ENCODE results near the gene ALK. TPM values are rescaled to one million over a fixed set of nuclear protein-coding genes. Genes with fewer than 3 reads are reported as not detected.

Gene ALK
- total and polyA plus RNA-seq, 10 of the 15 experiments (the other 5 are each of a cell fraction or from before 2014, with no cell fraction given), result 0.11 TPM; not detected in 9

DNA sequence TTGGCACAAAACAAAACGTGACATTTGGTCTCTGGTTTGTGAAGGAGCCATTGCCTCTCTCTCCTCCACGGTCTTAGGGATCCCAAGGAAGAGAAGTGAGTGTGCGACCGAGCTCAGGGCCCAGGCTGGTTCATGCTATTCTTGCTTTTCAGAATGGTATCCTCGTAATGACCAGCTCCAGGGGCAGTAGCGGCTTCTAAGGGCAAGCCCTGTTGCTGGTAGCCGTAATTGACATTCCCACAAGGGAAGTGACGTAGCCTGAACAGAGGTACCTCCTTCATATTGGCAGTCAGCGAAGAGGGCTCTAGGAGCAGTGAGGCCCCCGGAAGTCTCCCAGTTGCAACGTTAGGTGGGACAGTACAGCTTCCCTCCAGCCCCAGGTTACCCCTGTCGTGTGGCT lies 728.3 kb downstream of the ALK start:
- CTCF ChIA-PET, result no interaction called here
- WGBS (ENCODE audit: insufficient coverage, insufficient replicate concordance, low lambda C conversion rate, missing lambda C conversion rate), result 89% methylated on average over 12 of the region's 12 CpGs
- FAIRE-seq (no peak), DNase-seq (ENCODE audit: low read depth, low spot score) (no peak), ATAC-seq (no peak)
- no peak for TF ChIP-seq SREBF2 (IDR thresholded peaks at IDR 0.05; ENCODE audit: low read length)
- no peak for TF ChIP-seq CBFB (IDR thresholded peaks at IDR 0.05; ENCODE audit: low read depth)
- no peak for TF ChIP-seq PML (IDR thresholded peaks at IDR 0.05; ENCODE audit: low read length)
- TF ChIP-seq TAF1 (IDR thresholded peaks at IDR 0.05; ENCODE audit: borderline replicate concordance, low read depth, low read length), result no peak
- TF ChIP-seq, protein P1, sequence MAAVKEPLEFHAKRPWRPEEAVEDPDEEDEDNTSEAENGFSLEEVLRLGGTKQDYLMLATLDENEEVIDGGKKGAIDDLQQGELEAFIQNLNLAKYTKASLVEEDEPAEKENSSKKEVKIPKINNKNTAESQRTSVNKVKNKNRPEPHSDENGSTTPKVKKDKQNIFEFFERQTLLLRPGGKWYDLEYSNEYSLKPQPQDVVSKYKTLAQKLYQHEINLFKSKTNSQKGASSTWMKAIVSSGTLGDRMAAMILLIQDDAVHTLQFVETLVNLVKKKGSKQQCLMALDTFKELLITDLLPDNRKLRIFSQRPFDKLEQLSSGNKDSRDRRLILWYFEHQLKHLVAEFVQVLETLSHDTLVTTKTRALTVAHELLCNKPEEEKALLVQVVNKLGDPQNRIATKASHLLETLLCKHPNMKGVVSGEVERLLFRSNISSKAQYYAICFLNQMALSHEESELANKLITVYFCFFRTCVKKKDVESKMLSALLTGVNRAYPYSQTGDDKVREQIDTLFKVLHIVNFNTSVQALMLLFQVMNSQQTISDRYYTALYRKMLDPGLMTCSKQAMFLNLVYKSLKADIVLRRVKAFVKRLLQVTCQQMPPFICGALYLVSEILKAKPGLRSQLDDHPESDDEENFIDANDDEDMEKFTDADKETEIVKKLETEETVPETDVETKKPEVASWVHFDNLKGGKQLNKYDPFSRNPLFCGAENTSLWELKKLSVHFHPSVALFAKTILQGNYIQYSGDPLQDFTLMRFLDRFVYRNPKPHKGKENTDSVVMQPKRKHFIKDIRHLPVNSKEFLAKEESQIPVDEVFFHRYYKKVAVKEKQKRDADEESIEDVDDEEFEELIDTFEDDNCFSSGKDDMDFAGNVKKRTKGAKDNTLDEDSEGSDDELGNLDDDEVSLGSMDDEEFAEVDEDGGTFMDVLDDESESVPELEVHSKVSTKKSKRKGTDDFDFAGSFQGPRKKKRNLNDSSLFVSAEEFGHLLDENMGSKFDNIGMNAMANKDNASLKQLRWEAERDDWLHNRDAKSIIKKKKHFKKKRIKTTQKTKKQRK (IDR thresholded peaks at IDR 0.05; ENCODE audit: low read depth, low read length), result no peak
- TF ChIP-seq RELA (IDR thresholded peaks at IDR 0.05; ENCODE audit: borderline replicate concordance, partially characterized antibody), result no peak
- TF ChIP-seq KAT2A (conservative IDR thresholded peaks at IDR 0.05; ENCODE audit: control insufficient read depth, low read depth, low read length), result no peak
- TF ChIP-seq, protein P2, sequence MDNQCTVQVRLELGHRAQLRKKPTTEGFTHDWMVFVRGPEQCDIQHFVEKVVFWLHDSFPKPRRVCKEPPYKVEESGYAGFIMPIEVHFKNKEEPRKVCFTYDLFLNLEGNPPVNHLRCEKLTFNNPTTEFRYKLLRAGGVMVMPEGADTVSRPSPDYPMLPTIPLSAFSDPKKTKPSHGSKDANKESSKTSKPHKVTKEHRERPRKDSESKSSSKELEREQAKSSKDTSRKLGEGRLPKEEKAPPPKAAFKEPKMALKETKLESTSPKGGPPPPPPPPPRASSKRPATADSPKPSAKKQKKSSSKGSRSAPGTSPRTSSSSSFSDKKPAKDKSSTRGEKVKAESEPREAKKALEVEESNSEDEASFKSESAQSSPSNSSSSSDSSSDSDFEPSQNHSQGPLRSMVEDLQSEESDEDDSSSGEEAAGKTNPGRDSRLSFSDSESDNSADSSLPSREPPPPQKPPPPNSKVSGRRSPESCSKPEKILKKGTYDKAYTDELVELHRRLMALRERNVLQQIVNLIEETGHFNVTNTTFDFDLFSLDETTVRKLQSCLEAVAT (IDR thresholded peaks at IDR 0.05), result no peak
- TF ChIP-seq EGR1 (IDR thresholded peaks at IDR 0.05; ENCODE audit: borderline replicate concordance in 1 of 2, low read depth in 2 of 2, low read length in 2 of 2), result no peak
- TF ChIP-seq MTA3 (IDR thresholded peaks at IDR 0.05; ENCODE audit: borderline replicate concordance, low read length), result no peak
- TF ChIP-seq EP300 (IDR thresholded peaks at IDR 0.05; ENCODE audit: borderline replicate concordance in 1 of 2, control insufficient read depth in 1 of 2, low read depth in 2 of 2, low read length in 2 of 2), result no peak
- no peak for TF ChIP-seq ZNF24 (IDR thresholded peaks at IDR 0.05)
- TF ChIP-seq, protein P3, sequence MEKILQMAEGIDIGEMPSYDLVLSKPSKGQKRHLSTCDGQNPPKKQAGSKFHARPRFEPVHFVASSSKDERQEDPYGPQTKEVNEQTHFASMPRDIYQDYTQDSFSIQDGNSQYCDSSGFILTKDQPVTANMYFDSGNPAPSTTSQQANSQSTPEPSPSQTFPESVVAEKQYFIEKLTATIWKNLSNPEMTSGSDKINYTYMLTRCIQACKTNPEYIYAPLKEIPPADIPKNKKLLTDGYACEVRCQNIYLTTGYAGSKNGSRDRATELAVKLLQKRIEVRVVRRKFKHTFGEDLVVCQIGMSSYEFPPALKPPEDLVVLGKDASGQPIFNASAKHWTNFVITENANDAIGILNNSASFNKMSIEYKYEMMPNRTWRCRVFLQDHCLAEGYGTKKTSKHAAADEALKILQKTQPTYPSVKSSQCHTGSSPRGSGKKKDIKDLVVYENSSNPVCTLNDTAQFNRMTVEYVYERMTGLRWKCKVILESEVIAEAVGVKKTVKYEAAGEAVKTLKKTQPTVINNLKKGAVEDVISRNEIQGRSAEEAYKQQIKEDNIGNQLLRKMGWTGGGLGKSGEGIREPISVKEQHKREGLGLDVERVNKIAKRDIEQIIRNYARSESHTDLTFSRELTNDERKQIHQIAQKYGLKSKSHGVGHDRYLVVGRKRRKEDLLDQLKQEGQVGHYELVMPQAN (conservative IDR thresholded peaks at IDR 0.05), result no peak
- RAD21 ChIA-PET (ENCODE audit: unreplicated experiment), result interaction anchor here (0.9 to 1.5 kb wide), 2 partner anchors 9 to 276 kb away, joined by 3 read pairs; no protein-coding TSS in a partner anchor
- Histone ChIP-seq H3K4me2 (ENCODE audit: control insufficient read depth, insufficient read depth) (no peak overlapping the region), H3K27me3 (replicated peaks in 1 of 2; ENCODE audit: control insufficient read depth in 2 of 2, insufficient read depth in 2 of 2, low read length in 1 of 2) (no peaks in the 10 kb centered on the region), H3K27ac (ENCODE audit: control insufficient read depth, insufficient read depth) (no peak overlapping the region), H4K20me1 (ENCODE audit: control insufficient read depth, insufficient read depth) (no peaks in the 10 kb centered on the region), H3K36me3 (ENCODE audit: control insufficient read depth in 2 of 2, insufficient read depth in 2 of 2, low read length in 1 of 2) (no peaks in the 10 kb centered on the region; a peak in 1 of 4 replicates), H3K4me3 (no peak overlapping the region), H3K4me1 (ENCODE audit: control insufficient read depth, insufficient read depth, low read length) (no peaks in the 10 kb centered on the region; the same call in 1 of the 2 replicates), H3K9ac (ENCODE audit: control insufficient read depth, insufficient read depth, low read length) (no peak overlapping the region), H2AFZ (ENCODE audit: control insufficient read depth, low read depth, low read length) (no peak overlapping the region), H3K9me3 (replicated peaks; ENCODE audit: control insufficient read depth, insufficient read depth, low read length) (no peaks in the 10 kb centered on the region), H3K79me2 (ENCODE audit: control insufficient read depth, insufficient read depth, low read length) (no peaks in the 10 kb centered on the region)
- SMC1A ChIA-PET (ENCODE audit: uncharacterized antibody, unreplicated experiment), result interaction anchor here (0.6 to 0.9 kb wide), 2 partner anchors 9 to 283 kb away, joined by 3 read pairs; no protein-coding TSS in a partner anchor
- POLR2A ChIA-PET, result no interaction called here
- intact Hi-C loops (cut with micrococcal nuclease; ENCODE audit: unreplicated experiment), result no loop called here
- in situ Hi-C loops (cut with MboI), result no loop called here
- no TSS peak for BruUV-seq (replicated peaks)

Measured in GM12878 (cell line).